HCT116 (cell line): ENCODE data around the gene NSFL1C. TPM values are rescaled to one million over a fixed set of nuclear protein-coding genes. Genes with fewer than 3 reads are reported as not detected.

Source experiments
- ATAC-seq: fragments of 200-7000 bp; cut with Tn5 transposase; 2 replicates; pipeline ENCODE4 v1.9.1; 2020; ENCODE audit warnings: mild to moderate bottlenecking, moderate library complexity
- BruUV-seq: library from RNA; stranded (reverse); fragments of 400-500 nt; replicated peaks from 2 replicates; lab custom pipeline; 2021; lab: Mats Ljungman, UMichigan
- CTCF ChIA-PET: fragments of 300-600 bp; sonication (Branson Sonifier 250); formaldehyde crosslinking; loops from one replicate; lab custom pipeline; 2021; ENCODE audit warnings: antibody characterized with exemption; lab: Charles Lee
- POLR2A ChIA-PET: fragments of 300-600, 350-600 bp; sonication (Branson Sonifier 250); formaldehyde crosslinking; loops from one replicate; lab custom pipeline; 2021; ENCODE audit warnings: antibody characterized with exemption; lab: Charles Lee
- RAD21 ChIA-PET, 2 experiments: fragments of 300-600 bp; sonication (Branson Sonifier 250); formaldehyde crosslinking; loops; one replicate each; lab custom pipeline; 2023; ENCODE audit warnings: low total read pairs in 2 of 2; ENCODE audit not compliant: uncharacterized antibody in 2 of 2, unreplicated experiment in 2 of 2, low non-redundant PET in 1 of 2; lab: Charles Lee
- DNase-seq: peaks from one replicate; pipeline ENCODE4 v3.0.0-alpha.2; 2010; ENCODE audit warnings: low read depth, low spot score
- H2AFZ ChIP-seq: fragments of 200-600 bp; shearing (Covaris generic), sonication (generic); 2 replicates; pipeline ENCODE4 v1.6.1; 2017; ENCODE audit warnings: low read depth, mixed run types, mixed read lengths, antibody characterized with exemption, low read length; ENCODE audit not compliant: poor library complexity, severe bottlenecking
- H3K27ac ChIP-seq: 2 replicates; pipeline ENCODE4 v1.5.1; 2012; ENCODE audit warnings: low read depth, low read length
- H3K27me3 ChIP-seq: fragments of 200-600 bp; sonication (generic); 2 replicates; pipeline ENCODE4 v1.6.1; 2016; ENCODE audit warnings: mixed run types, low read length, mixed read lengths; ENCODE audit not compliant: insufficient read depth
- H3K36me3 ChIP-seq, 2 experiments: fragments of 200-500 bp in 1 of 2; fragments of 200-600 bp in 1 of 2; sonication (Bioruptor generic) in 1 of 2; sonication (generic) in 1 of 2; 2 replicates each; pipeline versions ENCODE4 v1.5.1 to v1.6.1; 2014 to 2016; ENCODE audit warnings: low read length in 2 of 2, inconsistent platforms in 1 of 2, mixed read lengths in 1 of 2, mixed run types in 1 of 2; ENCODE audit not compliant: insufficient read depth in 2 of 2, control insufficient read depth in 1 of 2
- H3K4me1 ChIP-seq, 2 experiments: fragments of 200-600 bp in 1 of 2; sonication (generic) in 1 of 2; 2 replicates each; pipeline versions ENCODE4 v1.5.1 to v1.6.1; 2012 to 2017; ENCODE audit warnings: low read length in 2 of 2, inconsistent platforms in 1 of 2, mild to moderate bottlenecking in 1 of 2, mixed read lengths in 1 of 2, mixed run types in 1 of 2, moderate library complexity in 1 of 2; ENCODE audit not compliant: insufficient read depth in 2 of 2, control insufficient read depth in 1 of 2
- H3K4me2 ChIP-seq: fragments of 200-600 bp; sonication (generic); 2 replicates; pipeline ENCODE4 v1.6.1; 2017; ENCODE audit warnings: mixed run types, low read length, mixed read lengths
- H3K4me3 ChIP-seq, 2 experiments: fragments of 200-600 bp in 1 of 2; sonication (generic) in 1 of 2; replicated peaks in 1 of 2; 2 replicates each; pipeline ENCODE4 v1.5.1; 2011 to 2016; ENCODE audit warnings: low read length in 2 of 2, control low read depth in 1 of 2, low read depth in 1 of 2, mild to moderate bottlenecking in 1 of 2, mixed read lengths in 1 of 2, mixed run types in 1 of 2
- H3K79me2 ChIP-seq: fragments of 200-600 bp; sonication (generic); 2 replicates; pipeline ENCODE4 v1.6.1; 2017; ENCODE audit warnings: mild to moderate bottlenecking, mixed run types, low read length, moderate library complexity, mixed read lengths; ENCODE audit not compliant: insufficient read depth
- H3K9ac ChIP-seq: fragments of 200-600 bp; sonication (generic); 2 replicates; pipeline ENCODE4 v1.6.1; 2016; ENCODE audit warnings: low read length, mixed read lengths
- H3K9me2 ChIP-seq: fragments of 200-600 bp; sonication (generic), shearing (Covaris generic); 2 replicates; pipeline ENCODE4 v1.6.1; 2017; ENCODE audit warnings: mixed run types, mild to moderate bottlenecking, moderate library complexity; ENCODE audit not compliant: insufficient read depth
- H3K9me3 ChIP-seq, 2 experiments: fragments of 200-500 bp in 1 of 2; fragments of 200-600 bp in 1 of 2; sonication (Bioruptor generic) in 1 of 2; sonication (generic) in 1 of 2; 2 replicates each; pipeline ENCODE4 v1.6.1; 2014 to 2017; ENCODE audit warnings: low read length in 2 of 2, mixed read lengths in 2 of 2, inconsistent platforms in 1 of 2, low read depth in 1 of 2, mild to moderate bottlenecking in 1 of 2, mixed run types in 1 of 2, moderate library complexity in 1 of 2; ENCODE audit not compliant: control insufficient read depth in 1 of 2, insufficient read depth in 1 of 2
- H4K20me1 ChIP-seq: fragments of 200-600 bp; sonication (generic), shearing (Covaris generic); 2 replicates; pipeline ENCODE4 v1.6.1; 2017; ENCODE audit warnings: mixed run types, mild to moderate bottlenecking, moderate library complexity; ENCODE audit not compliant: insufficient read depth
- EZH2phosphoT487 ChIP-seq: fragments of 200-600 bp; IDR thresholded peaks from 2 replicates; pipeline ENCODE4 v1.6.1; 2018; ENCODE audit warnings: antibody characterized with exemption, borderline replicate concordance
- SRF ChIP-seq: IDR thresholded peaks from 2 replicates; pipeline ENCODE4 v1.6.1; 2012; ENCODE audit warnings: low read depth
- YY1 ChIP-seq: IDR thresholded peaks from 2 replicates; pipeline ENCODE4 v1.6.1; 2011; ENCODE audit warnings: low read length, low read depth, moderate library complexity, mild to moderate bottlenecking; ENCODE audit not compliant: insufficient replicate concordance; ENCODE audit errors: extremely low read depth
- intact Hi-C: fragments of 100-400 bp; cut with micrococcal nuclease; formaldehyde crosslinking; loops from 2 replicates; pipeline ENCODE4 v1.10.0; 2022
- total RNA-seq: library from RNA; stranded (reverse); gene quantifications from one replicate; pipeline ENCODE4 v1.2.1, GENCODE V29; 2021; ENCODE audit not compliant: unreplicated experiment
- TF ChIP-seq, protein P1 (sequence below): IDR thresholded peaks from 2 replicates; pipeline ENCODE4 v1.6.1; 2012; ENCODE audit warnings: low read depth
- TF ChIP-seq, protein P2 (sequence below), 3 experiments: fragments of 200-600 bp in 1 of 3; sonication (generic) in 1 of 3; IDR thresholded peaks in 2 of 3; conservative IDR thresholded peaks in 1 of 3; 2 replicates each; pipeline ENCODE4 v1.5.1; 2012 to 2017; ENCODE audit warnings: low read depth in 2 of 3, low read length in 2 of 3, antibody characterized with exemption in 1 of 3, borderline replicate concordance in 1 of 3, control low read depth in 1 of 3, mild to moderate bottlenecking in 1 of 3, mixed read lengths in 1 of 3, mixed run types in 1 of 3, moderate library complexity in 1 of 3; ENCODE audit not compliant: insufficient read depth in 1 of 3

NSFL1C gene
- total RNA-seq, 1 experiment from 2014 or later, result 93.4 TPM

DNA sequence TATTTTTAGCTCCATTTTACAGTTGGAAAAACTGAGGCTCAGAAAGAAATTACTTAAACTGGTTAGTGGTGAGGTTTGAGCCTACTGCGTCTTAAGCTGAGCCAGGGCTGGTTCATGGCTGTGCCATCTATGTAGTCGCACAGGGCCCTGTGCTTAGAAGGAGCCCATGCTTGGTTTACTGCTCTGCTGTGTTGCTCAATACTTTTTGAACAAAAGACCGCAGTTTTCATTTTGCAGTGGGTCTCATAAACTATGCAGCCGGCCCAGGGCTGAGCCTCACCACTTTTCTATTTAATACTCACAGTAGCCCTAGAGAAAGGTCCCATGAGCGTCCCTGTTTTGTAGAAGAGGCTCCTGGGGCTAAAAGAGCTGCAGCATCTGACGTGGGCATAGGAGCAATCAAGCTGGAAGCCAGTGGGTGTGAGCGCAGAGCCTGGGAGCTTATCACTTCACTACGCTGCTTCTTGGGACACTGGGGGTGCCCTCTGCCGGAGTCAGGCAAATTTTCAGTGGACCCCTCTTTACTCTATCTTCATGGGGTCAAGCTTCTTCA is 24.1 kb upstream of the NSFL1C start:
- no peaks in the 10 kb centered on the region for H4K20me1 ChIP-seq
- ATAC-seq (no peak), DNase-seq (no peak)
- H3K9me2 ChIP-seq, result no peaks in the 10 kb centered on the region
- H3K4me2 ChIP-seq, result peak overlapping the region; percentile 62; the same call in 1 of the 2 replicates
- H3K79me2 ChIP-seq, result no peaks in the 10 kb centered on the region
- no peak overlapping the region for H3K4me3 ChIP-seq
- ChIA-PET CTCF (interaction anchor here (1.7 to 2.7 kb wide), 2 partner anchors 13 to 23 kb away, joined by 5 to 17 read pairs; partner anchors contain the start of gene NSFL1C), POLR2A (interaction anchor here (0.8 kb wide), 1 partner anchor 10 kb away, joined by 3 read pairs; no protein-coding TSS in a partner anchor), RAD21 (no interaction called here)
- H3K4me1 ChIP-seq, result peaks cover 0 to 18% of the 10 kb centered on the region in 2 experiments; a peak in 2 of 4 replicates
- no peak overlapping the region for H3K9ac ChIP-seq
- H3K27me3 ChIP-seq, result no peaks in the 10 kb centered on the region
- H2AFZ ChIP-seq, result no peak overlapping the region
- no peaks in the 10 kb centered on the region for H3K36me3 ChIP-seq
- intact Hi-C loops, result no loop called here
- BruUV-seq, result no TSS peak
- H3K27ac ChIP-seq, result no peak overlapping the region
- TF ChIP-seq, protein P1, sequence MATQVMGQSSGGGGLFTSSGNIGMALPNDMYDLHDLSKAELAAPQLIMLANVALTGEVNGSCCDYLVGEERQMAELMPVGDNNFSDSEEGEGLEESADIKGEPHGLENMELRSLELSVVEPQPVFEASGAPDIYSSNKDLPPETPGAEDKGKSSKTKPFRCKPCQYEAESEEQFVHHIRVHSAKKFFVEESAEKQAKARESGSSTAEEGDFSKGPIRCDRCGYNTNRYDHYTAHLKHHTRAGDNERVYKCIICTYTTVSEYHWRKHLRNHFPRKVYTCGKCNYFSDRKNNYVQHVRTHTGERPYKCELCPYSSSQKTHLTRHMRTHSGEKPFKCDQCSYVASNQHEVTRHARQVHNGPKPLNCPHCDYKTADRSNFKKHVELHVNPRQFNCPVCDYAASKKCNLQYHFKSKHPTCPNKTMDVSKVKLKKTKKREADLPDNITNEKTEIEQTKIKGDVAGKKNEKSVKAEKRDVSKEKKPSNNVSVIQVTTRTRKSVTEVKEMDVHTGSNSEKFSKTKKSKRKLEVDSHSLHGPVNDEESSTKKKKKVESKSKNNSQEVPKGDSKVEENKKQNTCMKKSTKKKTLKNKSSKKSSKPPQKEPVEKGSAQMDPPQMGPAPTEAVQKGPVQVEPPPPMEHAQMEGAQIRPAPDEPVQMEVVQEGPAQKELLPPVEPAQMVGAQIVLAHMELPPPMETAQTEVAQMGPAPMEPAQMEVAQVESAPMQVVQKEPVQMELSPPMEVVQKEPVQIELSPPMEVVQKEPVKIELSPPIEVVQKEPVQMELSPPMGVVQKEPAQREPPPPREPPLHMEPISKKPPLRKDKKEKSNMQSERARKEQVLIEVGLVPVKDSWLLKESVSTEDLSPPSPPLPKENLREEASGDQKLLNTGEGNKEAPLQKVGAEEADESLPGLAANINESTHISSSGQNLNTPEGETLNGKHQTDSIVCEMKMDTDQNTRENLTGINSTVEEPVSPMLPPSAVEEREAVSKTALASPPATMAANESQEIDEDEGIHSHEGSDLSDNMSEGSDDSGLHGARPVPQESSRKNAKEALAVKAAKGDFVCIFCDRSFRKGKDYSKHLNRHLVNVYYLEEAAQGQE, result no peak
- TF ChIP-seq, protein P2, sequence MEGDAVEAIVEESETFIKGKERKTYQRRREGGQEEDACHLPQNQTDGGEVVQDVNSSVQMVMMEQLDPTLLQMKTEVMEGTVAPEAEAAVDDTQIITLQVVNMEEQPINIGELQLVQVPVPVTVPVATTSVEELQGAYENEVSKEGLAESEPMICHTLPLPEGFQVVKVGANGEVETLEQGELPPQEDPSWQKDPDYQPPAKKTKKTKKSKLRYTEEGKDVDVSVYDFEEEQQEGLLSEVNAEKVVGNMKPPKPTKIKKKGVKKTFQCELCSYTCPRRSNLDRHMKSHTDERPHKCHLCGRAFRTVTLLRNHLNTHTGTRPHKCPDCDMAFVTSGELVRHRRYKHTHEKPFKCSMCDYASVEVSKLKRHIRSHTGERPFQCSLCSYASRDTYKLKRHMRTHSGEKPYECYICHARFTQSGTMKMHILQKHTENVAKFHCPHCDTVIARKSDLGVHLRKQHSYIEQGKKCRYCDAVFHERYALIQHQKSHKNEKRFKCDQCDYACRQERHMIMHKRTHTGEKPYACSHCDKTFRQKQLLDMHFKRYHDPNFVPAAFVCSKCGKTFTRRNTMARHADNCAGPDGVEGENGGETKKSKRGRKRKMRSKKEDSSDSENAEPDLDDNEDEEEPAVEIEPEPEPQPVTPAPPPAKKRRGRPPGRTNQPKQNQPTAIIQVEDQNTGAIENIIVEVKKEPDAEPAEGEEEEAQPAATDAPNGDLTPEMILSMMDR (IDR thresholded peaks at IDR 0.05 in 2 of 3, conservative IDR thresholded peaks at IDR 0.05 in 1 of 3; ENCODE audit: borderline replicate concordance in 1 of 3, insufficient read depth in 1 of 3, low read depth in 2 of 3, low read length in 2 of 3), result no peak
- TF ChIP-seq YY1 (no peak), EZH2phosphoT487 (no peak), SRF (no peak)
- no peaks in the 10 kb centered on the region; a peak in 1 of 4 replicates for H3K9me3 ChIP-seq
